GM19324 (cell line): ENCODE data around the gene PHB1.

Source experiments
- ATAC-seq: cut with Tn5 transposase; IDR thresholded peaks from one replicate; pipeline ENCODE4 v1.9.1; 2021; ENCODE audit warnings: mild to moderate bottlenecking, moderate library complexity; ENCODE audit not compliant: unreplicated experiment, low FRiP score

Gene PHB1

GRCh38 chr17:49414622-49415350 is at the start of gene PHB1:
Gene PHB1 (minus strand): TSS chr17:49414882. CDS start chr17:49413264, 1,618 bp downstream.
- ATAC-seq, result peak; percentile 97

DNA sequence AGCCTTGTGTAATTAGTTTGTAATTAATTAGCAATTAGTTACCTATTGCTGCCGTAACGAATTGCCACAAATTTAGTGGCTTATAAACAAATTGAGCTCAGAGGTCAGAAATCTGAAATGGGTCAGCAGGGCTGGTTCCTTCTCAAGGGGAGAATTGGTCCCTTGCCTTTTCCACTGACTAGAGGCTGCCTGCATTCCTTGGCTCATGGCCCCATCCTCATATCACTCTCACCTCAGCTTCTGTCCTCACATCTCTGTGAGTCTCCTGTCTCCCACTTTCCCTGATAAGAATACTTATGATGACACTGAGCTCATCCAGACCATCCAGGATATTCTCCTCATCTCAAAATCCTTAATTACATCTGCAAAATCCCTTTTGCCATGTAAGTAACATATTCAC is 49.4 kb upstream of the PHB1 start:
- no peak for ATAC-seq

GRCh38 chr17:49461580-49461979 is 46.9 kb upstream of the PHB1 start:
- ATAC-seq, result no peak

DNA sequence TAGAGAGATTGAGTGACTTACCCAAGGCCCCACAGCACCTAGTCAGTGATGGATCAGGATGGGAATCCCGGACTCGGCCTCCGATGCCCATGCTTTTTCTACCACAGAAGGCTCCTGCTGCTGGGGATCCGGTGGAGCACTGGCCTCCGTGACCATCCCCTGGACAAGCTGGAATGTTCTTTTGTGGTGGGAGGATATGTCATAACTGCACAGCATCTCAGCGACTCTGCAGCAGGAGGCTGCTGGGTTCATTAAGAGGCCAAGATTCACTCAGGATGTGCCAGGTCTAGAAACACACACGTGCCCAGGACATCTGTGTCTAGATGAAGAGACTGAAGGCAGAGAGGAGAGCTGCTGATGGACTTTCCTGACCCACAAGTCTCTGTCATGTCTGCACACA is 45.7 kb upstream of the PHB1 start:
- ATAC-seq, result no peak

GRCh38 chr17:49459401-49459984 is 44.8 kb upstream of the PHB1 start:
- ATAC-seq, result no peak

- no peak for ATAC-seq
Measured at GRCh38 chr17:49457564-49458535, 43.2 kb upstream of the PHB1 start.

- no peak for ATAC-seq
Measured at GRCh38 chr17:49456183-49456965, 41.7 kb upstream of the PHB1 start.

DNA sequence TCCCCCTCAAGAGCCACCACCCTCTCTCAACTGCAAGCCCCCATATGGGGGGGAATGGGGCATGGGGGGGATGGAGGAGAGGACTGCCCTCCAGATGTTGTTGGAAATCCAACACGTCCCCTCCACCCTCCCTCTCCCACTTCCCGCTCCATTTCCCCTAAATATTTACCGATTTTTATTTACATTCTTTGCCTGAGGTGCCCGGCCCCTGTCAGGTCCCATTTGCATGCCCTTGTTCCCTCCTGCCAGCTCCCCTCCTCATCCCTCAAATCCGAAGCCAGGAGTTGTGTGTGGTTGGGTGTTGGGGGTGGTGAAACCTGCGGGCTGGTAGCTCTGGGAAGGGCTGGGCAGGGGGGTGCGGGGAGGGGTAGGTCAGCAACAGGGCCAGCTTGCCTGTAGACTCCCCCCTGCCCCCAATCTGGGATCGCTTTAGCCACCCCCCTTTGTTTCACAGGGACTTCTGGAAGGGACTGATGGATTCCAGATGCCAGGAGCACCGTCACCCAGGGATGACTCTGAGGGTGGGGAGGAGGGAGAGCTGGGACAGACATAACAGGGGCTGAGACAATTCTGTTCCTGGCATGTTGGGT is 40.7 kb upstream of the PHB1 start:
- no peak for ATAC-seq

DNA sequence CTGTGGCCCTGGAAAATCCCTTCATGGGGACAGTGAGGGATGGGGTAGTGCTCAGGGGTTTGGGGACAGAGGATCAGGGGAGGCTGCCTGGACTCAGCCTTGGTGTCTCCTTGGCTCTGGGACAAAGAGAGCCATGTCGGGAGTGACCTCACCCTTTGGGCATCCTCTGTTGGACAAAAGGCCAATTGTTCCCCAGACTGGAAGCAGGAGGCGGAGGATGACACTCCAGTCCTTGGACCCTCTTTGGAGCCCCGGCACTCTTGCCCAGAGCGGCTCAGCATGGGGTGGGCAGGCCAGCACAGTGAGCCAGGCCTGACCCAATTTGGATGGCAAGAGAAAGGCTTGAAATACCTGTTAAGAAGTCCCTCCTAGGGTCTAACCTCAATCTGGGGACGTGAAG is 39.4 kb upstream of the PHB1 start:
- ATAC-seq, result no peak

GRCh38 chr17:49452661-49453060 is 38.0 kb upstream of the PHB1 start:
- no peak for ATAC-seq

DNA sequence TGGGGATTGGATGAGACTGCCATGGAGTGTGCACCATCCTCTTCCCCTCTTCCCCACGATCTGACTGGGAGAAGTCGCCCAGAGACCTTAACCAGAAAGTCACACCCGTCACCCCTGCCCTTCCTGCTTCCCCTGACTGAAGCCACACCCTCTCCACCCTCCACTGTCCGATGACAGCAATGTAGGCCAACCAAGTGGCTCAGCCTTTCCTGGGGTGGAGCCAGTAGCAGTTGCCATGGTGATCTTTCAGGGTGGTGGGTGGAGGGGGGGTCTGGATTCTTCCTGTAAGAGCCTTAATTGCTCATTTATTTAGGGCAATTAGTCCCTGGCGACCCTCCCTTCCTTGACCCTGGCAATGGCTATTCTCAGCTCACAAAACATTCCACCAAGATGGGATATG is 37.5 kb upstream of the PHB1 start:
- no peak for ATAC-seq

- ATAC-seq, result no peak
Measured at GRCh38 chr17:49450735-49451134, 36.1 kb upstream of the PHB1 start.

DNA sequence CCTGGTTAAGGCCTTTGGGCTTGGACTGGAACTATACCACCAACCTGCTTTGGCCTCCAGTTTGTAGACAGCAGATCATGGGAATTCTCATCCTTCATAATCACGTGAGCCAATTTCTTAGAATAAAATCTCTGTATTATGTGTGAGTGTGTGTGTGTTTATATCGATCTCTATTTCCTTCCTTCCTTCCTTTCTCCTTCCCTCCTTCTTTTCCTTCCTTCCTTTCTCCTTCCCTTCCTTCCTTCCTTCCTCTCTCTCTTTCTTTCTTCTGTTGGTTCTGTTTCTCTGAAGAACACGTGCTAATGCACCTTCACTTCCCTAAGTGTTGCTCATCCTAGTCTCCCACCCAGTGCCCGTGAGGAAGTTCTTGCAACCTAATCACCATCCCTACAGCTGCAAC is 35.5 kb upstream of the PHB1 start:
- ATAC-seq, result no peak

DNA sequence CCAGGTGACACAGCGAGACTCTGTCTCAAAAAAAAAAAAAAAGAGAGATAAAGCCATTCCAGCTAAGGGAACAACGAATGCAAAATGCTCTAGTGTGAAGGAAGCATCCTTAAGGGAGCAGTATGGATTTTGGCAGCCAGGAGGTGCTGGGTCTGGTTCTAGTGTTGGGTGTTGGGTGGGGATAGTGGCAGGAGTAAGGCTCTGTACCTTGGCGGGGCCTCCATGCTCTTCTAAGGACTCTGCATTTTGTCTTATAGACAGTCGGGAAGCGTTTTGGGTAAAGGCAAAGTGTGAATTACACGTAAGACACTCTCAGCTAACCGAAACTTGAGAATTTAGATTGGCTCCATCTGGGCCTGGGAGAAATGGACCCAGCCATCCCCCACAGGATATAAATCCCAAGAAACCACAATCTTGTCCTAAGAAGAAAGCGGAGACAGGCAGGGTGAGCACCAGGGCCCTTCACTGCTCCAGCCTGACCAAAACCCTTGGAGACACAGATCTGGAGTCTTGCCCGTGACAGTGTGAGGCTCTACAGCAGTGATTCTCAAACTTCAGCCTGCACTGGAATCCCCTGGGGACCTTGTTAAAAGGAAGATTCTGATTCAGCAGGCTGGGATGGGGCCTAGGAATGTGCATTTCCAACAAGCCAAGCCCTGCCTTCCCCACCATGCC is 33.1 kb upstream of the PHB1 start:
- ATAC-seq, result no peak

DNA sequence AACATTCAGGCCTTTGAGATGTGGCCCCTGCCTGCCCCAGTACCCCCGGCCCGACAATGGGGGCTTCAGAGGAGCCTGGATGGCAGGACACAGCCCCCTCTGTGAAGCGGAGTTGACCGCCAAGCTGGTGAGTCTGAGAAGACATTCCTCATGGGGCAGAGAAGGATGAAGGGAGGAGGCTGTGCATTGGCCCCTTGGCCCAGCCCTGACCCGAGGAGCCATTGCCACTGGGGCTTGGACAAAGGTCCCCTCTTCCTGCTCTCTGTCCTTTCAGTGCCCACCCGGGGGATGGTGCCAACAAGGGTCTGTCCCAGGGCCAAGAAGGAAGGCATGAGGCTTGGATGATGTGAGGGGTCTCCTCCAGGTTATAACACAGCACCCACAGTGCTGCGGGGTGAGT is 30.9 kb upstream of the PHB1 start:
- no peak for ATAC-seq

GRCh38 chr17:49444384-49444783 is 29.7 kb upstream of the PHB1 start:
- ATAC-seq, result no peak

GRCh38 chr17:49443862-49444261 is 29.2 kb upstream of the PHB1 start:
- ATAC-seq, result no peak

GRCh38 chr17:49442041-49442440 is 27.4 kb upstream of the PHB1 start:
- ATAC-seq, result no peak

DNA sequence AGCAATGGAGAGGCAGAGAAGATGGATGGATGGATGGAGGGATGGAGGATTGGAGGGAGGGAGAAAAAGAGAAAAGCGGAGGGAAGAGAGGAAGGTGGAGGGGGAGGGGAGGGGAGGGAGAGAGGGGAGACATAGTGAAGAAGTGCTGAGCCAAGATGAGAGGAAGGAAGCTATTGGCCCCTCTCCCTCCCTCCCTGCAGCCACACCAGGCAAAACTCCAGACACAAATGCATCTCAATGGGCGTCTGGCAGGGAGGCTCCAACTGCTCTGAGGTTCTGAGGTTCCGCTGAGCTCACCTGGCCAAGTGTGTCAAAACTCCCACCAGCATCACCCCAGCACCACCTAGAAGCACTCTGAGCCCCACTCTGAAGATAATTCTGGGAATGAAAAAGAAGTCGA is 26.9 kb upstream of the PHB1 start:
- no peak for ATAC-seq

DNA sequence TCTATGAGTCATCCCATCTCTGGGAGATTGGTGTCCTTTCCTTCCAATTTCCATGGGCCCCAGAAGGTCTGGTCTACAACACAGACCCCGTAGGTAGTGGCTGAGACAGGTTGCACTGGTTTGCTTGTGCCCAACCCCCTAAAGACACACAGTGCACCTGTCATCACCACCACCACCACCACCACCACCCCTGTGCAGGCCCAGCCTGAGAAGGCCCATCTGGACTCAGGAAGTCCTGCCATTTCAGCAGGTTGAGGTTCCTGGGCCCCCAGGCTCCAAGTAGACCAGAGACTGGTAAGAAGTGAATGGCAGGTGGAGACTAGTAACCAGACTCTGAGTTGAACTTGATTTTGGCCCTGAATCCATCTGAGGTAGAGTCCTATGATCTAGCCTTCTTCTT is 25.9 kb upstream of the PHB1 start:
- no peak for ATAC-seq
